GM12872 (cell line): Measurements from ENCODE around the gene PAN3.

Source experiments
- TF ChIP-seq, protein P1 (sequence below): IDR thresholded peaks from 3 replicates; pipeline ENCODE4 v1.5.1; 2011; ENCODE audit warnings: low read depth, mild to moderate bottlenecking, low read length, moderate library complexity; ENCODE audit not compliant: insufficient read depth

The PAN3 gene

DNA sequence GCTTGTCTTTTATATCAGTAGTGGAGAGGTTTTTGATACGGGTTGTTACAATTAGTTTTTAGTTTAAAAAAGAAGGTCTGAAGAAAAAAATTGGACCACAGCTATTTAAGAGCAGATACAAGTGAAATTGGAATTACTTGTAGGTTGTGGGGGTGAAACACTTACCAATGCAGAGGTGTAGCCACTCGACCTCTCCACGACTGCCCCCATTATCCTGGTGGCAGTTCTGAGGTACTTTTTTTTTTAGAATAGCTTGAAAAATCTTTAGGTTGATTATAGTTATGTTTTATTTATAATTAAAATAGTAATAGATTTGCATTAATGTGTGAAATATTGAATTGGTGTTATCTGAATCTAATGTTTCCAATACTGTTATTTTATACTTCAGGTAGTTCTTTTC is 60.7 kb downstream of the PAN3 start:
- TF ChIP-seq, protein P1, sequence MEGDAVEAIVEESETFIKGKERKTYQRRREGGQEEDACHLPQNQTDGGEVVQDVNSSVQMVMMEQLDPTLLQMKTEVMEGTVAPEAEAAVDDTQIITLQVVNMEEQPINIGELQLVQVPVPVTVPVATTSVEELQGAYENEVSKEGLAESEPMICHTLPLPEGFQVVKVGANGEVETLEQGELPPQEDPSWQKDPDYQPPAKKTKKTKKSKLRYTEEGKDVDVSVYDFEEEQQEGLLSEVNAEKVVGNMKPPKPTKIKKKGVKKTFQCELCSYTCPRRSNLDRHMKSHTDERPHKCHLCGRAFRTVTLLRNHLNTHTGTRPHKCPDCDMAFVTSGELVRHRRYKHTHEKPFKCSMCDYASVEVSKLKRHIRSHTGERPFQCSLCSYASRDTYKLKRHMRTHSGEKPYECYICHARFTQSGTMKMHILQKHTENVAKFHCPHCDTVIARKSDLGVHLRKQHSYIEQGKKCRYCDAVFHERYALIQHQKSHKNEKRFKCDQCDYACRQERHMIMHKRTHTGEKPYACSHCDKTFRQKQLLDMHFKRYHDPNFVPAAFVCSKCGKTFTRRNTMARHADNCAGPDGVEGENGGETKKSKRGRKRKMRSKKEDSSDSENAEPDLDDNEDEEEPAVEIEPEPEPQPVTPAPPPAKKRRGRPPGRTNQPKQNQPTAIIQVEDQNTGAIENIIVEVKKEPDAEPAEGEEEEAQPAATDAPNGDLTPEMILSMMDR, result no peak

DNA sequence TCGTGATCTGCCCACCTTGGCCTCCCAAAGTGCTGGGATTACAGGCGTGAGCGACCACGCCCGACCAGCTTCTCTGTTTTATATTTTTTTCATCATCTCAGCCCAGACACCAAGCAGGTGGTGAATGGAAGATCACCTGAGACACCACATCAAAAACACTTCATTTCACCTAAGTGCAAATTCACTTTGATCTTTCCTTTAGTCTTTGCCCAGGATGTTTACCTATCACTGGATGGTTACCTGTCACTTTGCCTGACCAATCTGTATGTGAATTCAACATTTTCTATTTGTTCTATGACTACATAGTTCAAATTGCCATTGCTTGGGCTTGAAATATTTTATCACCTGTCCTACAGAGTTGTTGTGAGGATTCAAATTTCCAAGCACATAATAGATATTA is 65.7 kb downstream of the PAN3 start:
- TF ChIP-seq, protein P1, result no peak

DNA sequence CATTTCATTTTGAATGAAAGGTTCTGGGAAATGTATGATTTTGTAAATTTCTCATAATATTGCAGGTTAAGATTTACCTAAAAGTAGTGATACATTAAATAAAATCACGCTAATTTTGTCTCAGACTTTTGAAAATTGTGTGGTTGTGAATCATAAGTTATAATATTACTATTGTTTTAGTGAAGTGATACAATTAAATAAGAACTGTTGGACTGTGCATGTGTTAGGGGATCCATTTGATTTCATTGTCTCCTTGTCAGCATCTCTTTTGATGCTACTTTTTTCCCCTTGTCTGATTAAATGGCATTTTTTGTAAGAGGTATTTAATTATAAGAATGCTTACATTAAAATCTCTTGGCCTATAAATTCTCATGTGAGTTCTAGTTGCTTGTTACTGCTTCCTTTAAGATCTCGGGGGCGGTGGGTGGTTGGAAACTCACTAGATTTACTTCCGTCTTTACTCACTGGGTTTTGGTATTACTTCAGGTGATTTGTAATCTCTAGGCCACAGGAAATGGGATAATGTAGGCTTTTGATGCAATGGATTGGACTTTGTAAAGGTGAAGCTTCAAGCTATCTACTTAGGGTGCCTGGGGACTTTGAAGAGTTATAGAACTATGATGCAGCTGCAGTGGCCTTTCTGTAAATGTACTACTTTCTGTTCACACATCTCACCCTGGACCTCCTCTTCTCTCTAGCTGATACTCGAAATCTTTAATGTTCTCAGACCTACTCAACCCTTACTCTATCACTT is 66.5 kb downstream of the PAN3 start:
- TF ChIP-seq, protein P1, result no peak

DNA sequence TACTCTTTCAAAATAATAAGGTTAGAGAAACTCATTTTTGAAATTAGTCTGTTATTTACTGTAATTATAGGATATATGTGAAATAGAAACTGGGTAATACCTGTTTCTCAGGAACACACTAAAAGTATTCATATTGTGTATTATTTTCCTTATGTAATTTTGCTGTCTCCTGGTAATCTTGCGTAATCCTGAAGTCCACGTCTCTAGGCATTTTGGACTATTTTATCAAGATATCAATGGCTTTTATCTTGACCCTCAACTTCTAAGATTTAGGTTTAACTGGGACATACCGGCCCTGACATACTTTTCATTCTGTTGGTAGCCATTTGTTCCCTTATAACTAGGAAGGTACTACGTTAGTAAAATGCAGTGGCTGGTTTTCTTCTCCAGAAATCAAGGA is 80.3 kb downstream of the PAN3 start:
- TF ChIP-seq, protein P1, result no peak

DNA sequence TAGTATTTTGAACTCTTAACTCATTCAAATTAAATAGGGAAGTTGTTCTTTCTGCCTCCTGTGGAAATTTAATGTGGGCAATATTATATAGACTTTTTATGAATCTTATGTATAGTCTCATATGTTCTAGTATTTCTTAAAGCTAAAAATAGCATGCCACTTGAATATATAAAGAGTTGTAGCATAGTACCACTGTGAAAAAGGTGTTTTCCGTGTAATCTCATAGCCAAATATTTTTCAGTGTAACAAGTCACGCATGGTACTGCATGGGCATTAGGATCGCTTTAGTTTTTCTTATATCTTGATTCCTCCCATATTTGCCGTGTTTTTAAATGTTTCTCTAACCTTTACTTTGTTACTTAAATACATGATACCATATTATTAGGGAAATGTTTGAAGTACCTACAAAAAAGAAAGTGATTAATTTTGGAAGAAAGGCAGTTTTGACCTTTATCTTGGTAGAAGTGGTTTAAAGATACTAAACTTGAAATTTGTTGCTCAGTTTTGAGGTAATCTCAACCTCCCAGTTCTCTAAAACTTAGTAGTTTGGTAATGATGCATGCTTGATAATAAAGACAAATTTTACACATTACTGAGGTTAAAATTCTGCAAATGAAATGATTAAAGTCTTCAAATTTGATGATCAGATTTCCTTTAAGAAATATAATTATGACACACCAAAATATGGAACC is 81.2 kb downstream of the PAN3 start:
- TF ChIP-seq, protein P1, result no peak

DNA sequence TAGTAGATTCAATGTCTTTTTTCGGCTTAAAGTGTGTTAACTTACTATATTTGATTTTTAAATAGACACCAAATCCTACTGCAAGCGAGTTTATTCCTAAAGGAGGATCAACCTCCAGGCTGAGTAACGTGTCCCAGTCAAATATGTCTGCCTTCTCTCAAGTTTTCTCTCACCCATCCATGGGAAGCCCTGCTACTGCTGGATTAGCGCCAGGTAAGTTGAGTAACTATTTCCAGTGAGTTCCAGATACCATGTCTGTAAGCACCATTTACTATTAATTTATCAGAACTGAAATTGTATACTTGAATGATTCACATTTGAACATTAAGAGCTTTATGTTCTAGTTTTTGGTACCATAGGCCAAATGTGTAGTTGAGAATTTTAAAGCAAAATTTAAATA is 81.8 kb downstream of the PAN3 start:
- TF ChIP-seq, protein P1, result no peak

DNA sequence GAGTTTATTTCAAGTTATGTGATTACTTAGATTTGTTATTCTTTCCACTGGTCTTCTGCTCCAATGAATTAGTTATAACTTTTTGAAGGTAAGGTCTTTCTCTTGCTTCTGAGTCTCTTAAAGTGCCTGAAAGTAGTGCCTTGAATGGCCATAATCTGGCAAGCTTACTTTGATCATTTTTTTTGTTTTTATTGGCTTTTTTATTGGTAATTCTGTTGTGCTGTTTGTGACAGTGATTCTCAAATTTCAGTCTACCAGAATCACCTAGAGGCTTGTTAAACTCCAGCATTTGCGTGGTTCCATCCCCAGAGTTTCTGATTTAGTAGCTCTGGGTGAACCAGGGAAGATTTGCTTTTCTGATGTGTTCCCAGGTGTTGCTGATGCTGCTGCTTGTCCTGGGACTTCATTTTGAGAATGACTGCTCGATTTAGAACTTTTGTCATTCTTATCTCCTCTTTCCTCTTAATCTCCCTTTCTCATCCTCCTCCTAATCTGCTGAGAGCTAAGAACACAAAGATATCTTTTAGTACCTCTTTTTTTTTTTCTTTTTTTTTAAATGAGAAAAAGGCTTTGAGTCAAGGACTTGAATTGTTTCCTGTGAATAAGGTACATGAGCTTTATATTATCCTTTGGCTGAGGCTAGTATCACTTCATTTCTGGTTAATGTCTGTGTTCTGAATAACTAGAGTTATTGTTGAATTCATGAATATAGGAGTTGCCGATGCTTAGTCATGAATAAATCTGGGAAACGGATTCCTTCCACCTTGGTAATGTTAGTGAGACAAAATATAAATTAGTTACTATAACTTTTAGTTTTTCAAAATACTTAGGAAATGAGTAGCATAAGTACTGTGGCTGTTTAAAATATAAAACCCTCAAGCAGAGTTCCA is 91.4 kb downstream of the PAN3 start:
- TF ChIP-seq, protein P1, result no peak
